ENCODE results near the gene PRLR.

Gene PRLR

GRCh38 chr5:35163710-35164033, 66.6 kb downstream of the PRLR start:
- TF ChIP-seq GATA3 (IDR thresholded peaks at IDR 0.05; ENCODE audit: low read depth, low read length) (no peak), GATA2 (IDR thresholded peaks at IDR 0.05; ENCODE audit: low read depth, low read length) (no peak)

- TF ChIP-seq GATA2 (IDR thresholded peaks at IDR 0.05; ENCODE audit: low read depth, low read length), result no peak
- no peak for TF ChIP-seq GATA3 (IDR thresholded peaks at IDR 0.05; ENCODE audit: low read depth, low read length)
These were observed 67.2 kb downstream of the PRLR start for GRCh38 chr5:35162848-35163709.

- TF ChIP-seq GATA2 (IDR thresholded peaks at IDR 0.05; ENCODE audit: low read depth, low read length) (no peak), GATA3 (IDR thresholded peaks at IDR 0.05; ENCODE audit: low read depth, low read length) (no peak)
These were observed 68.5 kb downstream of the PRLR start for GRCh38 chr5:35161652-35162273.

DNA sequence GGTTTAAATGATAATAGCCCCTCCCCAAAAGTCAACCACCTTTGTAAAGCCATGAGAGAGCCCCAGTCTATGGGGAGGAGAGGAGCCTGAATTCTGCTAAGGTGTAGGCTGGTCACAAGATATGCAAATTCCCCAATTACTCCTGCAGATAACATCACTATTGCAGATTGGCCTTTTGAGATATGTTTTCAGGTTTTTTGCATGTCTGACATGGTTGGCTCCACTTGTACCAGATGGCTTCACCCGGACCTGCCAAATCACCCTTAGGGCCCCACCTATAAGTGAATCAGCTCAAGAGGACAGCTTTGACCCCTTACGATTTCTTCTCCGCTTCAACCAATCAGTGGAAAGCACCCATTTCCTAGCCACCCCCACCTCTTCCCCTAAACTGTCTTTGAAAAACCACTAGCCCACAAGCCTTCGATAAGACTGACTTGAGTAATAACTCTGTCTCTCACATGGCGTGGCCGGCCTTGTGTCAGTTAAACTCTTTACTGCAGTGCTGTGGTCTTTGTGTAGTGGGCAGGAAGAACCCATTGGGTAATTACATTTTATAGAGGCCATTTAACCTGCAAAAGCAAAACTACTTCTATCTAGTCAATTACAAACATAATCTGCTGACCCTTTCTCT, 69.7 kb downstream of the PRLR start:
- TF ChIP-seq GATA3 (IDR thresholded peaks at IDR 0.05; ENCODE audit: low read depth, low read length) (no peak), GATA2 (IDR thresholded peaks at IDR 0.05; ENCODE audit: low read depth, low read length) (no peak)

DNA sequence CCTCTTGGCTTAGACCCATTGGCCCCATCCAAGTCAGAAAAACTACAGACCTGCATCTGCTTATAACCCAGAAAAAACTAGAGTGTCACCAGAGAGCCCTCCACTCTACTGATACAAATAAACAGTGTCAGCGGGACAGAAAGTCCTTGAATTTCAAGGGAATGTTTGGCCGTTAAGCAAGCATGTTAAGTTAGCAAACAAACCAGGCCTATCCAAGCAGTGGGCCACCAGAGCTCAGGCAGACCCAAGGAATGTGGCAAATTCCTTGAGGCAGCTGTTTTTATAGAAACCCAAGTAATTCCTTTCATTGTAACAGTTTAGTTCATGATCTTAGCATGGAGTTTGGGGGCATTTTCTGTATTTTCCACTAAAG, 70.9 kb downstream of the PRLR start:
- no peak for TF ChIP-seq GATA3 (IDR thresholded peaks at IDR 0.05; ENCODE audit: low read depth, low read length)
- TF ChIP-seq GATA2 (IDR thresholded peaks at IDR 0.05; ENCODE audit: low read depth, low read length), result no peak

GRCh38 chr5:35158622-35159369, 71.5 kb downstream of the PRLR start:
- TF ChIP-seq GATA2 (IDR thresholded peaks at IDR 0.05; ENCODE audit: low read depth, low read length) (no peak), GATA3 (IDR thresholded peaks at IDR 0.05; ENCODE audit: low read depth, low read length) (no peak)

GRCh38 chr5:35158204-35158603, 72.1 kb downstream of the PRLR start:
- no peak for TF ChIP-seq GATA2 (IDR thresholded peaks at IDR 0.05; ENCODE audit: low read depth, low read length)
- TF ChIP-seq GATA3 (IDR thresholded peaks at IDR 0.05; ENCODE audit: low read depth, low read length), result no peak

- TF ChIP-seq GATA2 (IDR thresholded peaks at IDR 0.05; ENCODE audit: low read depth, low read length) (no peak), GATA3 (IDR thresholded peaks at IDR 0.05; ENCODE audit: low read depth, low read length) (no peak)
These were observed 76.8 kb downstream of the PRLR start for GRCh38 chr5:35153375-35153932.

DNA sequence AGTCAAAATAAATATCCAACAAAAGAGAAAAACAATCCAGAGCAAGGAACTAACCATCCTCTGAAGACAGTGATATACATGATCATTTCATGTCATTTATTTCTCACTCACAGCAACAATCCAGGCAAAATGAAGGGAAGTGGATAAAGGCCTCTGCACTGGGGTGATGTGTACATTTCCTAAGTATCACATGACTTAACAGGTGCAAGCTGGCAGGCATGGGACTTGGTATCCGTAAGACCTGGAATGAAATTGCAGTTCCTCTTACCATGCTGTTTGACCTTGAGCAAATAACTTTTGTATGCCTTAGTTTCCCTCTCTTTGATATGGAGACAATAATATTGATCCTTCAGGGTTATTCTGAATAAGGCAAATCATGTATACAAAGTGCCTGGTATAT, 77.6 kb downstream of the PRLR start:
- TF ChIP-seq GATA2 (IDR thresholded peaks at IDR 0.05; ENCODE audit: low read depth, low read length) (no peak), GATA3 (IDR thresholded peaks at IDR 0.05; ENCODE audit: low read depth, low read length) (no peak)

- TF ChIP-seq GATA2 (IDR thresholded peaks at IDR 0.05; ENCODE audit: low read depth, low read length) (no peak), GATA3 (IDR thresholded peaks at IDR 0.05; ENCODE audit: low read depth, low read length) (no peak)
These were observed 79.0 kb downstream of the PRLR start for GRCh38 chr5:35151146-35151920.

- TF ChIP-seq GATA3 (IDR thresholded peaks at IDR 0.05; ENCODE audit: low read depth, low read length) (no peak), GATA2 (IDR thresholded peaks at IDR 0.05; ENCODE audit: low read depth, low read length) (no peak)
These were observed 81.2 kb downstream of the PRLR start for GRCh38 chr5:35149041-35149440.

- TF ChIP-seq GATA3 (IDR thresholded peaks at IDR 0.05; ENCODE audit: low read depth, low read length) (no peak), GATA2 (IDR thresholded peaks at IDR 0.05; ENCODE audit: low read depth, low read length) (no peak)
These were observed 83.9 kb downstream of the PRLR start for GRCh38 chr5:35146406-35146805.

- TF ChIP-seq GATA3 (IDR thresholded peaks at IDR 0.05; ENCODE audit: low read depth, low read length) (no peak), GATA2 (IDR thresholded peaks at IDR 0.05; ENCODE audit: low read depth, low read length) (no peak)
These were observed 84.5 kb downstream of the PRLR start for GRCh38 chr5:35145691-35146317.
